EH (cell line): ENCODE data around the gene SMAD3.

ENCODE experiments used
- DNase-seq: peaks from one replicate; pipeline ENCODE4 v3.0.0-alpha.2; 2015; ENCODE audit warnings: low read depth

The SMAD3 gene

GRCh38 chr15:67127965-67128364, 62.6 kb downstream of the SMAD3 start:
- peak; percentile 99 for DNase-seq

GRCh38 chr15:67130166-67130565, 64.8 kb downstream of the SMAD3 start:
- no peak for DNase-seq

GRCh38 chr15:67130673-67131601, 65.5 kb downstream of the SMAD3 start:
- DNase-seq: no peak

- DNase-seq: no peak
These were observed 66.9 kb downstream of the SMAD3 start for GRCh38 chr15:67132276-67132675.

- no peak for DNase-seq
These were observed 67.6 kb downstream of the SMAD3 start for GRCh38 chr15:67133026-67133425.

- DNase-seq: no peak
These were observed 68.3 kb downstream of the SMAD3 start for GRCh38 chr15:67133738-67134066.

GRCh38 chr15:67134067-67134838, 68.9 kb downstream of the SMAD3 start:
- DNase-seq: no peak

GRCh38 chr15:67134871-67135492, 69.6 kb downstream of the SMAD3 start:
- DNase-seq: no peak

- DNase-seq: peak; percentile 82
These were observed 70.1 kb downstream of the SMAD3 start for GRCh38 chr15:67135494-67135893.

- DNase-seq: no peak
These were observed 71.4 kb downstream of the SMAD3 start for GRCh38 chr15:67136802-67137201.

- no peak for DNase-seq
These were observed 71.9 kb downstream of the SMAD3 start for GRCh38 chr15:67137319-67137718.

GRCh38 chr15:67137951-67138848, 72.8 kb downstream of the SMAD3 start:
- DNase-seq: no peak

GRCh38 chr15:67138891-67139855, 73.8 kb downstream of the SMAD3 start:
- no peak for DNase-seq

GRCh38 chr15:67140078-67140833, 74.9 kb downstream of the SMAD3 start:
- DNase-seq: no peak

- peak; percentile 46 for DNase-seq
These were observed 76.8 kb downstream of the SMAD3 start for GRCh38 chr15:67142092-67142766.

GRCh38 chr15:67142767-67143100, 77.3 kb downstream of the SMAD3 start:
- DNase-seq: peak; percentile 87

- DNase-seq: no peak
These were observed 78.2 kb downstream of the SMAD3 start for GRCh38 chr15:67143646-67144045.

GRCh38 chr15:67144609-67145311, 79.4 kb downstream of the SMAD3 start:
- peak; percentile 57 for DNase-seq

GRCh38 chr15:67145312-67145610, 79.9 kb downstream of the SMAD3 start:
- no peak for DNase-seq
